Astrocyte (in vitro differentiated cells and primary cell): Measurements from ENCODE around the gene JMJD1C.

ENCODE experiments used
- CTCF ChIP-seq: IDR thresholded peaks from 2 replicates; pipeline ENCODE4 v1.5.1; 2011; ENCODE audit warnings: low read depth, mild to moderate bottlenecking, inconsistent platforms, low read length, moderate library complexity; ENCODE audit not compliant: insufficient read depth
- EZH2 ChIP-seq: IDR thresholded peaks from 2 replicates; pipeline ENCODE4 v1.6.1; 2012; ENCODE audit warnings: mild to moderate bottlenecking, low read length, inconsistent platforms; ENCODE audit not compliant: insufficient read depth

- no peak for TF ChIP-seq CTCF
- no peak for TF ChIP-seq EZH2
Measured at GRCh38 chr10:63434866-63435854, 30.6 kb downstream of the JMJD1C start.
